PC-9 (cell line): Measurements from ENCODE around the gene PRDX3. TPM values are rescaled to one million over a fixed set of nuclear protein-coding genes. Genes with fewer than 3 reads are reported as not detected.

ENCODE experiments used
- BruUV-seq: library from RNA; stranded (reverse); fragments of 400-500 nt; replicated peaks from 2 replicates; lab custom pipeline; 2021; lab: Mats Ljungman, UMichigan
- CTCF ChIA-PET: fragments of 300-600 bp; sonication (Branson Sonifier 250); formaldehyde crosslinking; loops from one replicate; lab custom pipeline; 2022; ENCODE audit warnings: antibody characterized with exemption; lab: Charles Lee
- POLR2A ChIA-PET: fragments of 300-600 bp; sonication (Branson Sonifier 250); formaldehyde crosslinking; loops from one replicate; lab custom pipeline; 2022; ENCODE audit warnings: antibody characterized with exemption; ENCODE audit not compliant: unreplicated experiment; lab: Charles Lee
- DNase-seq, 2 experiments: peaks; one replicate each; pipeline versions ENCODE4 v3.0.0 to v3.0.0-alpha.2; 2015 to 2022; ENCODE audit warnings: mixed read lengths in 1 of 2
- H2AFZ ChIP-seq: fragments of 200-600 bp; sonication (generic); 2 replicates; pipeline ENCODE4 v1.8.1; 2017; ENCODE audit warnings: antibody characterized with exemption
- H3F3A ChIP-seq: fragments of 200-600 bp; sonication (generic); 2 replicates; pipeline ENCODE4 v1.8.1; 2017; ENCODE audit warnings: antibody characterized with exemption, mild to moderate bottlenecking, low read depth; ENCODE audit not compliant: insufficient read depth
- H3K27ac ChIP-seq: fragments of 200-600 bp; sonication (generic); 2 replicates; pipeline ENCODE4 v1.6.1; 2016; ENCODE audit warnings: mixed run types
- H3K27me3 ChIP-seq: fragments of 200-600 bp; sonication (generic); 2 replicates; pipeline ENCODE4 v1.6.1; 2016; ENCODE audit warnings: low read depth, mixed run types; ENCODE audit not compliant: insufficient read depth
- H3K36me3 ChIP-seq: fragments of 200-600 bp; sonication (generic); 2 replicates; pipeline ENCODE4 v1.6.1; 2016; ENCODE audit warnings: low read depth, mixed run types
- H3K4me1 ChIP-seq: fragments of 200-600 bp; sonication (generic); replicated peaks from 2 replicates; pipeline ENCODE4 v1.6.1; 2016; ENCODE audit warnings: mixed run types; ENCODE audit not compliant: insufficient read depth
- H3K4me2 ChIP-seq: fragments of 200-600 bp; sonication (generic); 2 replicates; pipeline ENCODE4 v1.6.1; 2017; ENCODE audit warnings: mixed run types
- H3K4me3 ChIP-seq: fragments of 200-600 bp; sonication (generic); 2 replicates; pipeline ENCODE4 v1.6.1; 2016; ENCODE audit warnings: mixed run types
- H3K79me2 ChIP-seq: fragments of 200-600 bp; sonication (generic); 2 replicates; pipeline ENCODE4 v1.6.1; 2017; ENCODE audit warnings: low read depth, mixed run types
- H3K9me2 ChIP-seq: fragments of 200-600 bp; sonication (generic); 2 replicates; pipeline ENCODE4 v1.8.1; 2017; ENCODE audit warnings: mild to moderate bottlenecking; ENCODE audit not compliant: insufficient read depth
- H3K9me3 ChIP-seq: fragments of 200-600 bp; sonication (generic); 2 replicates; pipeline ENCODE4 v1.8.1; 2016; ENCODE audit warnings: low read depth; ENCODE audit not compliant: insufficient read depth
- H4K20me1 ChIP-seq: fragments of 200-600 bp; sonication (generic); 2 replicates; pipeline ENCODE4 v1.8.1; 2017; ENCODE audit not compliant: insufficient read depth
- EZH2 ChIP-seq: fragments of 200-600 bp; sonication (generic); IDR thresholded peaks from 2 replicates; pipeline ENCODE4 v1.8.0; 2017; ENCODE audit warnings: antibody characterized with exemption, low read depth
- intact Hi-C: fragments of 100-400 bp; cut with micrococcal nuclease; formaldehyde crosslinking; loops from one replicate; pipeline ENCODE4 v1.10.0; 2022; ENCODE audit not compliant: unreplicated experiment
- total RNA-seq: library from RNA; stranded (reverse); gene quantifications from 2 replicates; pipeline ENCODE4 v1.2.3, GENCODE V29; 2021
- TF ChIP-seq, protein P1 (sequence below): fragments of 200-600 bp; sonication (generic); conservative IDR thresholded peaks from 2 replicates; pipeline ENCODE4 v1.6.1; 2017; ENCODE audit warnings: mixed run types, antibody characterized with exemption, mild to moderate bottlenecking, moderate library complexity

The PRDX3 gene
- total RNA-seq, 1 experiment from 2014 or later = 144 TPM

DNA sequence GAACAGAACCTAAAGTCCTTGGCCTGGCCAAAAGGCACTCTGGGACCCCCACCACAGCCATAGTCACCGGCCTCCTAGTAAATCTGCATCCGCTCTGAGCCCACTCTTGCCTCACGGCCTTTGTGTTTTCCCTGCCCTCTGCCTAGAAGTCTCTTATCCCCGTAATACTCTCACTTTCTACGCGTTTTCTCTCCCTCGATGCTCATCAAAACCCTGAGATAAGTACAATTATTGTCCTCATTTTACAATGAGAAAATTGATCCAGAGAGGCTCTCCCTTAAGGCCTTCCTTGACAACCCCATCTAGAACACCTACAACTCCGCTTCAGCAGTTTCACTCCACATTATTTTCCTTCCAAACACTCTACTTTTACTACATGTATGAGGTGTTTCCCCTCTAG is 11.6 kb downstream of the PRDX3 start:
- no peak for DNase-seq
- no TSS peak for BruUV-seq
- Histone ChIP-seq H3K4me1 (0 out of 2 replicates have a peak, but pooled peaks cover 8% of the 10 kb centered on the region), H3K36me3 (no peaks in the 10 kb centered on the region), H3K9me3 (no peaks in the 10 kb centered on the region), H3K27ac (no peak overlapping the region), H3F3A (no peaks in the 10 kb centered on the region), H3K4me3 (no peak overlapping the region), H3K9me2 (no peaks in the 10 kb centered on the region), H4K20me1 (no peaks in the 10 kb centered on the region), H2AFZ (no peak overlapping the region), H3K79me2 (0 out of 2 replicates have a peak, but pooled peaks cover 6% of the 10 kb centered on the region), H3K27me3 (no peaks in the 10 kb centered on the region), H3K4me2 (no peak overlapping the region)
- POLR2A ChIA-PET = no interaction called here
- CTCF ChIA-PET = no interaction called here
- intact Hi-C loops = no loop called here
- no peak for TF ChIP-seq EZH2
- TF ChIP-seq, protein P1, sequence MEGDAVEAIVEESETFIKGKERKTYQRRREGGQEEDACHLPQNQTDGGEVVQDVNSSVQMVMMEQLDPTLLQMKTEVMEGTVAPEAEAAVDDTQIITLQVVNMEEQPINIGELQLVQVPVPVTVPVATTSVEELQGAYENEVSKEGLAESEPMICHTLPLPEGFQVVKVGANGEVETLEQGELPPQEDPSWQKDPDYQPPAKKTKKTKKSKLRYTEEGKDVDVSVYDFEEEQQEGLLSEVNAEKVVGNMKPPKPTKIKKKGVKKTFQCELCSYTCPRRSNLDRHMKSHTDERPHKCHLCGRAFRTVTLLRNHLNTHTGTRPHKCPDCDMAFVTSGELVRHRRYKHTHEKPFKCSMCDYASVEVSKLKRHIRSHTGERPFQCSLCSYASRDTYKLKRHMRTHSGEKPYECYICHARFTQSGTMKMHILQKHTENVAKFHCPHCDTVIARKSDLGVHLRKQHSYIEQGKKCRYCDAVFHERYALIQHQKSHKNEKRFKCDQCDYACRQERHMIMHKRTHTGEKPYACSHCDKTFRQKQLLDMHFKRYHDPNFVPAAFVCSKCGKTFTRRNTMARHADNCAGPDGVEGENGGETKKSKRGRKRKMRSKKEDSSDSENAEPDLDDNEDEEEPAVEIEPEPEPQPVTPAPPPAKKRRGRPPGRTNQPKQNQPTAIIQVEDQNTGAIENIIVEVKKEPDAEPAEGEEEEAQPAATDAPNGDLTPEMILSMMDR = no peak

DNA sequence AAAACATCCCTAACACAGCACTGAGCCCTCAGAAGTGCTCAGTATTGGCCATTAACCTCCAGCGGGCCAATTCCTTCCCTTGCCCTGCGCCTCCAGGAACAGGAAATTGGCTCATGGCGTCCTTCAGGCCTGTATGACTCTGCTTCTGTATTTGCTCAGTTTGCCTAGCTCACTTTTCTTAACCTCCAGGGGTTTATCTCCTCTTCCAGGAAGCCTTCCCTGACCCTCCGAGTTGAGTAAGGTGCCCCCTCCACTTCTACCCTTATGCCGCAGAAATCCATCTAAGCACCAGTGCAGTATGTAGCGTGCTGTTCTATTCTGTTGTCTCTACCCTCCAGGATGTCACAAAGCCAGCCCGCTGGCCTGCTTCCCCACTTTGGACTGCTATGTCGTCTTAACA is 12.0 kb downstream of the PRDX3 start:
- DNase-seq = no peak
- intact Hi-C loops = no loop called here
- TF ChIP-seq, protein P1 = no peak
- no peak for TF ChIP-seq EZH2
- CTCF ChIA-PET = no interaction called here
- no TSS peak for BruUV-seq
- Histone ChIP-seq H2AFZ (no peak overlapping the region), H3K4me3 (no peak overlapping the region), H3K79me2 (0 out of 2 replicates have a peak, but pooled peaks cover 6% of the 10 kb centered on the region), H4K20me1 (no peaks in the 10 kb centered on the region), H3K9me2 (no peaks in the 10 kb centered on the region), H3K36me3 (no peaks in the 10 kb centered on the region), H3K27me3 (no peaks in the 10 kb centered on the region), H3K4me2 (peak overlapping the region; percentile 87), H3K9me3 (no peaks in the 10 kb centered on the region), H3K4me1 (0 out of 2 replicates have a peak, but pooled peaks cover 8% of the 10 kb centered on the region), H3F3A (no peaks in the 10 kb centered on the region), H3K27ac (no peak overlapping the region)
- POLR2A ChIA-PET = no interaction called here

DNA sequence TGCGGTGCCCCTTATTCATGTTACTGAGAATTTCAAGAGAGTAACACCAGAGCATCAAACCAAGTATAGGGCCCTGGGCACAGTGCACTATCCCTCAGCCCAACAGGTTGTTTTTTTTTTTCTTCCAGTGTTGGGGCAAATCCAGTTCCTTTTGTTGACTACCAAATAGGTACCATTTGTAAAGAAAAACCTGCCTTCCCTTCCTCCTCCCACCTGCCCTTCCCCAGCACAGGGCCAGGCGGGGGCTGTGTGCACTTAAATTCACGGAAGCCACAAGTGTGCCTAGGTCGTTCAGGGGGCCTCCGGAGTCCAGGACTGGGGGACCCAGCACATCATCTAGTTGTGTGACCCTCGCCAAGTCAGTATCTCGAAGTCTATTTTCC is 12.5 kb downstream of the PRDX3 start:
- H3K4me1 ChIP-seq = 0 out of 2 replicates have a peak, but pooled peaks cover 8% of the 10 kb centered on the region
- 0 out of 2 replicates have a peak, but pooled peaks cover 6% of the 10 kb centered on the region for H3K79me2 ChIP-seq
- BruUV-seq = no TSS peak
- no peak for DNase-seq
- no peaks in the 10 kb centered on the region for H4K20me1 ChIP-seq
- intact Hi-C loops = no loop called here
- POLR2A ChIA-PET = no interaction called here
- H3K4me3 ChIP-seq = peak overlapping the region; percentile 84
- peak overlapping the region; percentile 87 for H3K4me2 ChIP-seq
- TF ChIP-seq EZH2 = no peak
- TF ChIP-seq, protein P1 = no peak
- H2AFZ ChIP-seq = peak overlapping the region; percentile 99
- H3K36me3 ChIP-seq = no peaks in the 10 kb centered on the region
- H3K27ac ChIP-seq = peak overlapping the region; percentile 68; the same call in 1 of the 2 replicates
- no peaks in the 10 kb centered on the region for H3K9me3 ChIP-seq
- H3F3A ChIP-seq = no peaks in the 10 kb centered on the region
- H3K9me2 ChIP-seq = no peaks in the 10 kb centered on the region
- H3K27me3 ChIP-seq = no peaks in the 10 kb centered on the region
- CTCF ChIA-PET = no interaction called here
